HG03097 (cell line): ENCODE data around the gene SGMS1.
"Not testable (repeated sequence)": the region's sequence is repeated elsewhere in the genome, so short reads cannot be mapped to it uniquely, and the experiment has no call there.

Experiments
- ATAC-seq: cut with Tn5 transposase; IDR thresholded peaks from one replicate; pipeline ENCODE4 v1.9.1; 2021; ENCODE audit not compliant: unreplicated experiment, low FRiP score

SGMS1 gene

DNA sequence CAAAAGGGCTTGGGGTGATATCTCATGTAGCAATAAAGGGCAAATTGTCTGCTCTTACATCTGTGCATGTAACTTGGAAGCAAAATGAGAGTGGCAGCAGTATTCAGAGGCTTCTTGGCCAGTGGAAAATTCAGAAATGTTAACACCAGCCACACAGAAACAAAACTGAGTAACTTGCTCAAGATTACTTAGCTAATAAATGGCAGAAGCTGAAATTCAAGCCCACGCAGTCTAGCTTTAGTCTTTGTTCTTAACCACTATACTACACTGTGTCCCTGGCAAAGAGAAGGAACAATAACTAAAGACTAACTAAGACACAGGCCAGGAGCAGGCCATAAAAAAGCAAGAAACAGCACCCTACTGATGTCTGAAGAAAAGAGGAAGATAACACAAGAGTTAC, 186.5 kb downstream of the SGMS1 start:
- no peak for ATAC-seq

GRCh38 chr10:50436805-50437204, 187.0 kb downstream of the SGMS1 start:
- no peak for ATAC-seq

DNA sequence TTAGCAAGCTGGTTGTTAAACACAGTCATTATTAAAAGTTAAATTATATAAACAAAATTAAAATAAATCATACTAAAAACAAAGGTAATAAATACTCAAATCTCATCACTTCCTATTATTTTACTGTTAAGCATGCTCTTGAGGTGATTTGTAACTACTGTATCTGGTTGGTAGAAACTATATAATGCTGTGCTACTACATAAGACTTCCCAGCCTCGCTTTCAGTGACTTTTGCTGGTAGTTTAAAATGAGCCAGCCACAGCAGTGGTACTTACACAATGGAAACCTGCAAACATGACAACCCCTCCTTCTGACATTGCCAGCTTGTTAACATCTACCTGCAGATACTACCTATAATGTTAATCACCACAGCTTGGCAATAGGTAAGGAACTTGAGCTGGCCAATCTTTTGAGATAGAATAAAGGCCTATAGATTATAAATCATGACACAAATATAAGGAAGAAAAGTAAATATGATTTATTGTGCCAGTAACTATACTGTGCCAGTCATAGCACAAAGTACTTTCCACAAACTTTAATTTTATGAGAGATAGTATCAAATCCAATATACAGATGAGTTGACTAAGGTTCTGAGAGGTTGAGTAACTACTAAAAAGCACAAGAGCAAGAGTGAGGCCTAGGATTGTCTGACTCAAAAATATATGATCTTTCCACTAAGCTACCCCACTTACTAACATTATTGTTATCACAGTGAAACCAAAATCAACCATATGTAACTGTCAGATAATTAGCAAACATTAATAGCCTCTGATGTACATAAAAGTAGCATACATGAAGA, 191.3 kb downstream of the SGMS1 start:
- peak; percentile 41 for ATAC-seq

GRCh38 chr10:50431791-50432190, 192.0 kb downstream of the SGMS1 start:
- peak; percentile 76 for ATAC-seq

GRCh38 chr10:50431133-50431532, 192.6 kb downstream of the SGMS1 start:
- ATAC-seq = no peak

- ATAC-seq = peak; percentile 64
Observed at GRCh38 chr10:50426485-50426884, 197.3 kb downstream of the SGMS1 start.

DNA sequence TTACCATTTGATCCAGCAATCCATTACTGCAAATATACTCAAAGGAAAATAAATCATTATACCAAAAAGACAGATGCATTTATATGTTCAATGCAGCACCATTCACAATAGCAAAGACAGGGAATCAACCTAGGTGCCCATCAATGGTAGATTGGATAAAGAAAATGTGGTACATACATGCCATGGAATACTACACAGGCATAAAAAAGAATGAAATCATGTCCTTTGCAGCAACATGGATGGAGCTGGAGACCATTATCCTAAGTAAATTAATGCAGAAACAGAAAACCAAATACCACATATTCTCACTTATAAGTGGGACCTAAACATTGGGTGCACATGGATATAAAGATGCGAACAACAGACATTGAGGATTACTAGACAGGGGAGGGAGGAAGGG, 198.5 kb downstream of the SGMS1 start:
- ATAC-seq = not testable (repeated sequence)

DNA sequence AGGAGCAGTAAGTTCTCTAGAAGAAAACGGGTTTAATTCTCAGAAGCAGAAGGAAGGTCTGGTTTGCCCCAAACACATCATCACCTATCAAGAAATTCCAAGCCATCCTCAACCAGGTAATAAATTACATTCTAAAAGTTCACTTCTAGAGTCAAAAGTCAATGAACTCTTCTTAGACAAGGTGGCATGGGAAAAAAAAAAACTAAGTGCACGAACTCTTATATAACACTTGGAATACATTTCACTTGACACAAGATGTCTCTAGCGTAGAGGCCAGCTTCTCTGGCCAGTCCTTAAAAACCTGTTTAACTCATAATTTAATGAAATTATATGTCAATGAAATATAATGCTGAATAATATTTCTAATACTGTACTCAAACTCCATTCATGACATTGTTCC, 200.3 kb downstream of the SGMS1 start:
- ATAC-seq = no peak

- no peak for ATAC-seq
Observed at GRCh38 chr10:50422259-50422658, 201.5 kb downstream of the SGMS1 start.

DNA sequence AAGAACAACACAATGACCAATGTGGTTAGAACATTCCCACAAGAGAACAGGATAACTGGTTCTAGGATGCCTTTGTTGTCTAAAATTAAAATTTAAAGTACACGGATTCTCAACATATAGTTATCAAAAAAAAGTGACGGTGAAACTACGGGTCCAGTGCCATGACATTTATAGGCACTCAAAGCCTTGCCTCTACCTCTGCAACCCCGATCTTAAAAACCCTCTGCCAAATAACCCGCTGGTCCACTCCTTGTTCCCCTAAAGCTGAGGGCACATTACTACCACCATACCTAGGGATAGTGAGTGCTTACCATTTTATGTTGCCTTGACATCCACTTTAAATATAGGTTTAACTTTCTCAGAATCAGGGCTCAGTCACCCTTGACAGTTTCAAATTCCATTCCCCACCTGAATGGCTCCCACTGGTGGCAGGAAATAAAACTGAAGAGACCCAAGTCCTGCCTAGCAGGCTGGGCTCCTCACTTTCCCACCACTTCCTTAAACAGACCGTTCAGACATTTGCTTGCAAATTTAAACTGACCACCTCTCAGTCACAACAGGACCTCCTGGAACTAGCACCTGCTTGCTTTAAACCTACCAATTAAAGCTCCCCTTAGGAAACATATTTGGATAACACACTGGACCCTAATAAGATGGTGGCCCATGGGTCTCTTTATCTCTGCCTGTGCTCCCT, 202.6 kb downstream of the SGMS1 start:
- ATAC-seq = peak; percentile 27

- ATAC-seq = no peak
Observed at GRCh38 chr10:50420196-50420595, 203.6 kb downstream of the SGMS1 start.

DNA sequence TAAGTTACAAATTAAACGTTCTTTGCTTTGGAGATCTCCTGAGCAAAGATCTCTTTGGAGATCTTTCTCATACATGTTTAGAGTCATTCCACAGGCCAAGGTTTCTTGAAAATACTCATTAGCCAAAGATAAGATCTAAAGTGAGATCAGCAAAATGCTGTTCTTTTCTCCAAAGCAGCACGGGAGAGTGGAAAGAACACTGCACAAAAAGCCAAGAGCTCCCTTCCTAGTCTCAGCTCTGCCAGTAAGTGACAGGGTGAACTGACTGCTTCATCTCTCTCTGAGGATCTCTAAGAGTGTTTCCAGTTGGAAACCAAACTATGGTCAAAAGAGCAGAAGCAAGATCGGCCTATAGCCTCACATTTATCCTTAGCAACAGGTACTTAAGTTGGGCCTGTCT, 204.0 kb downstream of the SGMS1 start:
- ATAC-seq = no peak

DNA sequence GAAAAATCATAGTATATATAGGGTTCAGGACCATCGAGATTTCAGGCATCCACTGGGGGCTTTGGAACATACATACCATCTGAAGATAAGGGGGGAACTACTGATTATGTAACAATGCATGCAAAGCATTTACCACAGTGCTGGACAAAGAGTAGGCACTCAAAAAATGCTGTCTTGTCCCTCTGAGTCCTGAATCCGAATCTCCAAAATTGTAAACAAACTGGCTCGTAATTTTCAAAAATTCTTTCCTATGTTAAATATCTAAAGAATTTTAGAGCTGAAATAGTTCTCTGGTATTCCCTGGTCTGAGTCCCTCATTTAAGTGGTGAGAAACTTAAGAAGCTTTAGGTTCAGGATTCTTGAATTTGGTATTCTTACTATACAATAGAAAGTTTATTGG, 204.7 kb downstream of the SGMS1 start:
- ATAC-seq = no peak

GRCh38 chr10:50417886-50418830, 205.6 kb downstream of the SGMS1 start:
- ATAC-seq = peak; percentile 58

GRCh38 chr10:50417486-50417885, 206.3 kb downstream of the SGMS1 start:
- no peak for ATAC-seq

- no peak for ATAC-seq
Observed at GRCh38 chr10:50416881-50417280, 206.9 kb downstream of the SGMS1 start.

GRCh38 chr10:50416181-50416824, 207.5 kb downstream of the SGMS1 start:
- ATAC-seq = no peak

DNA sequence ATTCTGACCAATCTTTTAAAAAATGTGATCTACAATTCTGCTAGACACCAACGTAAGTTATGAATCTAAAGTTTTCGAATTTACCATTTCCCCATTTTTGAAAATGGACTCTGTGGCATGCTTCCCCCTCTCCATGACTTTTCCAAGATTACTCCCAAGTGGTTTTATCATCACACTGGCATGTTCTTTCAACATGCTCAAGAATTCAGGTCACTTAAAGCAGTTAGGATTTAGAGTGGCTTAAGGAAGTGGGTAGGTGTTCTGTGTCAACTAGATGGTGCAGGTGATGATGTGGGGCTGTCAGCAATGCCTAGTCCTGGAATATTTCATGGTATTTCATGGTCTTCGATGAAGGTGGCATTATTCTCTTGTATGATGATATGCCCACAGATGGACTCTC, 208.5 kb downstream of the SGMS1 start:
- no peak for ATAC-seq

DNA sequence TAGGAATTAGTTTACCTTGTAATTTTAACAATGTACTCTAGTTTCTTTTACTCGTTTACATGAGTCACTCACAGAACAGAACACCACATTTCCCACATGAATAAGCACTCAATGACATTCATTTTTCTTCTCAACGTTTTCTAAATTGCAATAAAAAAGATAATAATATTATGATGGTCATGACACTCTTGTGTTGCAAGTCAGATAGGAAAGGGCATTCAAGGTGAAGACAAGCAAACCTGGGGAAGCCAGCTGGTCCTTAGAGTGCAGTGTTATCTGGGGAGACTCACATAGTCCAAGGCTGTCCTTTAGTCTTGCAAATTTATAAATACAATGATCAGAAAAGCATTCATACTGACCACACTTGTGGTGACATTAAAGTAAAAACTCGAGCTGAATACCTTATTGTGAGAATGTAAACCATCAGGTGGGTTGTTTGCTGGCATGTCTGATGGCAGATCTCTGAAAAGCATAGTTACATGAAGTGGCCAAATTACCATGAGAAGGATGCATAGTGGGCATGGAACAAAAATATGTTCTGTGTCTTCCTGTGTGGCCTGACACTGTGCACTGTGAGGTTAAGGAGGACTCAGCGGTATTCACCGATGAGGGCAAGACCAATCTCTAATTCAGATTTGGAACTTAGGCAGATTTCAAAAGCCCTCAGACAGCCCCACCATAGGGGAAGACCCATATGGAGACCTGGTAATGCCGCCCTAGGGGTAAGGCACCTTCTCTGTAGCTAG, 213.5 kb downstream of the SGMS1 start:
- no peak for ATAC-seq
